OCI-LY1 (cell line): ENCODE data around the gene CABCOCO1.
"Not testable (repeated sequence)": the region's sequence is repeated elsewhere in the genome, so short reads cannot be mapped to it uniquely, and the experiment has no call there.

ENCODE experiments used
- H2AFZ ChIP-seq: fragments of 200-600 bp; sonication (generic), shearing (Covaris generic); 2 replicates; pipeline ENCODE4 v1.6.0; 2014; ENCODE audit warnings: antibody characterized with exemption, mild to moderate bottlenecking, low read length
- H3F3A ChIP-seq: fragments of 200-600 bp; sonication (generic), shearing (Covaris generic); 2 replicates; pipeline ENCODE4 v1.6.0; 2014; ENCODE audit warnings: mild to moderate bottlenecking, antibody characterized with exemption, low read length, moderate library complexity; ENCODE audit not compliant: insufficient read depth
- H3K27ac ChIP-seq: fragments of 200-600 bp; sonication (generic); 2 replicates; pipeline ENCODE4 v1.5.1; 2014; ENCODE audit warnings: low read length, mixed run types, mild to moderate bottlenecking, low read depth; ENCODE audit not compliant: poor library complexity, severe bottlenecking
- H3K27me3 ChIP-seq: fragments of 200-600 bp; sonication (generic); 2 replicates; pipeline ENCODE4 v1.6.0; 2014; ENCODE audit warnings: antibody characterized with exemption, mild to moderate bottlenecking, low read length, moderate library complexity; ENCODE audit not compliant: insufficient read depth
- H3K36me3 ChIP-seq: fragments of 200-600 bp; sonication (generic); 2 replicates; pipeline ENCODE4 v1.6.1; 2014; ENCODE audit warnings: mild to moderate bottlenecking, antibody characterized with exemption, low read length, moderate library complexity, mixed read lengths; ENCODE audit not compliant: insufficient read depth
- H3K4me1 ChIP-seq: fragments of 200-600 bp; sonication (generic); 2 replicates; pipeline ENCODE4 v1.5.1; 2014; ENCODE audit warnings: mild to moderate bottlenecking, low read length, moderate library complexity; ENCODE audit not compliant: insufficient read depth, severe bottlenecking
- H3K4me2 ChIP-seq: fragments of 200-600 bp; sonication (generic), shearing (Covaris generic); 2 replicates; pipeline ENCODE4 v1.6.1; 2014; ENCODE audit warnings: low read length
- H3K4me3 ChIP-seq: fragments of 200-600 bp; sonication (generic); 2 replicates; pipeline ENCODE4 v1.5.1; 2014; ENCODE audit warnings: low read length, low read depth, mild to moderate bottlenecking, mixed read lengths; ENCODE audit not compliant: poor library complexity, severe bottlenecking
- H3K79me2 ChIP-seq: fragments of 200-600 bp; shearing (Covaris generic); 2 replicates; pipeline ENCODE4 v1.6.1; 2016; ENCODE audit warnings: mixed run types, low read length, mixed read lengths; ENCODE audit not compliant: insufficient read depth
- H3K9ac ChIP-seq: fragments of 200-600 bp; sonication (generic), shearing (Covaris generic); 2 replicates; pipeline ENCODE4 v1.6.1; 2014; ENCODE audit warnings: mild to moderate bottlenecking, low read length, mixed read lengths
- H3K9me2 ChIP-seq: fragments of 200-600 bp; sonication (generic), shearing (Covaris generic); 2 replicates; pipeline ENCODE4 v1.6.1; 2014; ENCODE audit warnings: low read depth, mild to moderate bottlenecking, low read length, mixed read lengths
- H3K9me3 ChIP-seq: fragments of 200-600 bp; shearing (Covaris generic); 2 replicates; pipeline ENCODE4 v1.6.1; 2014; ENCODE audit warnings: low read length, mixed read lengths
- H4K20me1 ChIP-seq: fragments of 200-600 bp; sonication (generic), shearing (Covaris generic); 2 replicates; pipeline ENCODE4 v1.6.0; 2016; ENCODE audit warnings: mild to moderate bottlenecking, low read length; ENCODE audit not compliant: insufficient read depth
- EZH2 ChIP-seq: fragments of 200-600 bp; sonication (generic), shearing (Covaris generic); IDR thresholded peaks from 2 replicates; pipeline ENCODE4 v1.8.0; 2017; ENCODE audit warnings: borderline replicate concordance, mixed run types, mild to moderate bottlenecking, antibody characterized with exemption, low read length, moderate library complexity, mixed read lengths
- TF ChIP-seq, protein P1 (sequence below): fragments of 200-600 bp; sonication (generic), shearing (Covaris generic); IDR thresholded peaks from 2 replicates; pipeline ENCODE4 v1.5.1; 2017; ENCODE audit warnings: mild to moderate bottlenecking, antibody characterized with exemption, low read length, moderate library complexity, mixed read lengths

CABCOCO1 gene

GRCh38 chr10:61721431-61721830 lies 58.7 kb downstream of the CABCOCO1 start:
- H3K27me3 ChIP-seq, result no peaks in the 10 kb centered on the region
- H4K20me1 ChIP-seq, result no peaks in the 10 kb centered on the region
- H3K27ac ChIP-seq, result no peak overlapping the region
- H3F3A ChIP-seq, result no peaks in the 10 kb centered on the region
- no peaks in the 10 kb centered on the region for H3K9me3 ChIP-seq
- no peaks in the 10 kb centered on the region for H3K9me2 ChIP-seq
- no peak overlapping the region for H3K4me2 ChIP-seq
- H3K4me3 ChIP-seq, result no peak overlapping the region
- H3K4me1 ChIP-seq, result no peaks in the 10 kb centered on the region
- no peak overlapping the region for H2AFZ ChIP-seq
- no peak for TF ChIP-seq EZH2
- TF ChIP-seq, protein P1, sequence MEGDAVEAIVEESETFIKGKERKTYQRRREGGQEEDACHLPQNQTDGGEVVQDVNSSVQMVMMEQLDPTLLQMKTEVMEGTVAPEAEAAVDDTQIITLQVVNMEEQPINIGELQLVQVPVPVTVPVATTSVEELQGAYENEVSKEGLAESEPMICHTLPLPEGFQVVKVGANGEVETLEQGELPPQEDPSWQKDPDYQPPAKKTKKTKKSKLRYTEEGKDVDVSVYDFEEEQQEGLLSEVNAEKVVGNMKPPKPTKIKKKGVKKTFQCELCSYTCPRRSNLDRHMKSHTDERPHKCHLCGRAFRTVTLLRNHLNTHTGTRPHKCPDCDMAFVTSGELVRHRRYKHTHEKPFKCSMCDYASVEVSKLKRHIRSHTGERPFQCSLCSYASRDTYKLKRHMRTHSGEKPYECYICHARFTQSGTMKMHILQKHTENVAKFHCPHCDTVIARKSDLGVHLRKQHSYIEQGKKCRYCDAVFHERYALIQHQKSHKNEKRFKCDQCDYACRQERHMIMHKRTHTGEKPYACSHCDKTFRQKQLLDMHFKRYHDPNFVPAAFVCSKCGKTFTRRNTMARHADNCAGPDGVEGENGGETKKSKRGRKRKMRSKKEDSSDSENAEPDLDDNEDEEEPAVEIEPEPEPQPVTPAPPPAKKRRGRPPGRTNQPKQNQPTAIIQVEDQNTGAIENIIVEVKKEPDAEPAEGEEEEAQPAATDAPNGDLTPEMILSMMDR, result no peak
- H3K9ac ChIP-seq, result no peak overlapping the region
- no peaks in the 10 kb centered on the region for H3K36me3 ChIP-seq
- H3K79me2 ChIP-seq, result no peaks in the 10 kb centered on the region

DNA sequence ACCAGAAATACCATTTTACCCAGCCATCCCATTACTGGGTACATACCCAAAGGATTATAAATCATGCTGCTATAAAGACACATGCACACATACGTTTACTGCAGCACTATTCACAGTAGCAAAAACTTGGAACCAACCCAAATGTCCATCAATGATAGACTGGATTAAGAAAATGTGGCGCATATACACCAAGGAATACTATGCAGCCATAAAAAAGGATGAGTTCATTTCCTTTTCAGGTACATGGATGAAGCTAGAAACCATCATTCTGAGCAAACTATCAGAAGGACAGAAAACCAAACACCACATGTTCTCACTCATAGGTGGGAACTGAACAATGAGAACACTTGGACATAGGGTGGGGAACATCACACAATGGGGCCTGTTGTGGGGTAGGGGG lies 62.5 kb downstream of the CABCOCO1 start:
- H3K27me3 ChIP-seq, H4K20me1 ChIP-seq, H3F3A ChIP-seq, H3K79me2 ChIP-seq, H3K36me3 ChIP-seq, H3K4me1 ChIP-seq, H3K4me3 ChIP-seq, H3K27ac ChIP-seq, H2AFZ ChIP-seq, H3K9me2 ChIP-seq, H3K9me3 ChIP-seq, H3K4me2 ChIP-seq, H3K9ac ChIP-seq: not testable (repeated sequence)

GRCh38 chr10:61729596-61729995 lies 66.9 kb downstream of the CABCOCO1 start:
- H3K27me3 ChIP-seq, result no peaks in the 10 kb centered on the region; the same call in 1 of the 2 replicates
- no peaks in the 10 kb centered on the region for H3K79me2 ChIP-seq

DNA sequence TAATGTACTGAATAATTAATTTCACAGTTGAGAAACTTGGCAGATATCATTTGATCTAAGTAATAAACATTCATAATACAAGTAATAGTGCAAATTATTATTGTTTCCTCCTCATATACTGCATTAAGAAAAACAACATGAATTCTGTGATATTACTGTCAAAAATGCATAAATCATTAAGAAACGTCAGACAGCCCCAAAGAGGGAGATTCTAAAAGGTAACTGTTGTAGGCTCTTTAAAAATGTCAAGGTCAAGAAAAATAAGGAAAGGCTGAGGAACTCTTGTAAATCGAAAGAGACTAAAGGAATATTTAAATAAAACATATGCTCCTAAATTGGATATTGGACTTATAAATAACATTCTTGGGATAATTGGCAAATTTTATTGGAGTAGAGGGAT lies 67.9 kb downstream of the CABCOCO1 start:
- Histone ChIP-seq H3K9me2 (no peaks in the 10 kb centered on the region), H3K27ac (no peak overlapping the region), H3K27me3 (no peaks in the 10 kb centered on the region; the same call in 1 of the 2 replicates), H3K4me3 (no peak overlapping the region), H3K79me2 (no peaks in the 10 kb centered on the region), H3K36me3 (no peaks in the 10 kb centered on the region), H3K9me3 (no peaks in the 10 kb centered on the region), H2AFZ (no peak overlapping the region), H3K9ac (no peak overlapping the region), H3K4me1 (no peaks in the 10 kb centered on the region), H4K20me1 (no peaks in the 10 kb centered on the region), H3K4me2 (no peak overlapping the region), H3F3A (no peaks in the 10 kb centered on the region)
- TF ChIP-seq, protein P1, result no peak
- TF ChIP-seq EZH2, result no peak

More at GRCh38 chr10:61729596-61729995, 66.9 kb downstream of the CABCOCO1 start:
- no peak overlapping the region for H3K4me3 ChIP-seq
- H3K4me1 ChIP-seq, result no peaks in the 10 kb centered on the region
- H3K27ac ChIP-seq, result no peak overlapping the region
- no peak overlapping the region for H2AFZ ChIP-seq
- H3K4me2 ChIP-seq, result no peak overlapping the region
- H3K9me3 ChIP-seq, result no peaks in the 10 kb centered on the region
- H3F3A ChIP-seq, result no peaks in the 10 kb centered on the region
- H3K9ac ChIP-seq, result no peak overlapping the region
- no peaks in the 10 kb centered on the region for H3K36me3 ChIP-seq
- no peaks in the 10 kb centered on the region for H4K20me1 ChIP-seq
- no peaks in the 10 kb centered on the region for H3K9me2 ChIP-seq
- no peak for TF ChIP-seq EZH2
- TF ChIP-seq, protein P1, result no peak
